Hematopoietic multipotent progenitor cell treated with erythropoietin and hydrocortisone succinate and interleukin-3 and kit ligand, for 15 days (in vitro differentiated cells): ENCODE results near the gene SPINK1.
"Not testable (repeated sequence)": the region's sequence is repeated elsewhere in the genome, so short reads cannot be mapped to it uniquely, and the experiment has no call there.

Experiments
- DNase-seq: peaks from one replicate; pipeline ENCODE4 v3.0.0-alpha.2; 2015; ENCODE audit warnings: low spot score

Gene SPINK1

DNA sequence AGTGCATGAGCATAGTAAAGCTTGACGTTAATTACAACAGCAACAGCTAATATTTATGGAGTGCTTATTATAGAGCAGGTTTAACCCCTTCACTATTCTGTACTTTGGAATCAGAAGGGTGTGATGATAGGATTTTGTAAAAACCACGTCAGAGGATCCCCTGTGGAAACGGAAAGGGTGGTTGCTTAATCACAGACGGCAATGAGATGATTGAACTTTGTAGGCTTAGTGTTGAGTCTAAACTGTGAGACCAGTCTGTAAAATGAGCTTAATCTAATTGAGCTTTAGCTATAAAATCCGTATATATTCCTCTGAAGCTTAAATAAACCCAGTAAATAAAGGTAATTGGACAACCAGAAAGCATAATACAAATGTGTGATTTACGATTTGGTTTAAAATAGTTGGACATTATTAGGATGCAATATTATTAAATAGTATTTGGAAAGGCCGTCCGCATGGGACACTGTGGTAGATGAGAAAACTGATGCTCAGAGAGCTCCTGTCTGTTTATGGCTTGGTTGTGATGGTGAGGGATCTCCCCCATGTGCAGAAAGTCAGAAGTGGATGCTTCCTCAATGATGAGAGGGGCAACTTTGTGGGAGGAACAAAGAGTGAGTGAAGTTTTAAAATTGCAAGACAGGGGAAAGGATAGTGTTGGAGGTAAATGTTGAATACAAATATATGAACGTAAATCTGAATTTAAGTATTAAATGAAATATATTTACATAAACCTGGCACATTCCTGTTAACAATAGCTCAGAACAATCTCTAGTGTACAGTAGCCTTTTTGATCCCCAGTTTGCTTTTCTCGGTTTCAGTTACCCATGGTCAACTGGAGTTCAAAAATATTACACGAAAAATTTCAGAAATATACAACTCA, 23.7 kb upstream of the SPINK1 start:
- no peak for DNase-seq

GRCh38 chr5:147854331-147854730, 22.9 kb upstream of the SPINK1 start:
- no peak for DNase-seq

DNA sequence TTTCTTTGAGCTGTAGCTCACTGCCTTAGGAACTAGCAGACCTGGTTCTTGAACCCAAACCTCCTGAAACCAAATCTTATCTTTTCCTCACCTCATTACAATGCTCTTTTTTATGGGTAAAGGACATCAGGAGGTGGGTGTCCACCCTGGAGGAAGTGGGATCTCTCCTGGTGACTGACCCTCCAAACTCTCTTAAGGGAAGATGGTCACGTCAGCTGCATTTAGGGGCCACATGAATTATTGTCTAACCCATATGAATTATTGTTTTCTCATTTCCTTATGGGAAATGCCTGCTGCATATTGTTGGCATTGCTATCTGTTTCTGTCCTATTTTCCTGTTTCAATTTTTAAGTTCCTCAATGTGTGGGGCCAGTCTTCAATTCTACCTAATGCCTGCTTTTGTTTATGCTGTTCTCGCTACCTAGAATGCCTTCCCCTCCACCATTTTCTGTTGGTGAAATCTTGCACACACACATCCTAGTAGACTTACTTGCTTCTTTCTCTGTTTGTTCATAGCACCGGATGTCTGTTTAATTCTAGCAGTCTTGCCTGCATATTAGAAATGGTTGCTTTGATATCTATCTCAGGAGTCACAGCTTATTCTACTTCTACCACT, 22.0 kb upstream of the SPINK1 start:
- DNase-seq: no peak

- DNase-seq: no peak
Measured at GRCh38 chr5:147852365-147852764, 20.9 kb upstream of the SPINK1 start.

DNA sequence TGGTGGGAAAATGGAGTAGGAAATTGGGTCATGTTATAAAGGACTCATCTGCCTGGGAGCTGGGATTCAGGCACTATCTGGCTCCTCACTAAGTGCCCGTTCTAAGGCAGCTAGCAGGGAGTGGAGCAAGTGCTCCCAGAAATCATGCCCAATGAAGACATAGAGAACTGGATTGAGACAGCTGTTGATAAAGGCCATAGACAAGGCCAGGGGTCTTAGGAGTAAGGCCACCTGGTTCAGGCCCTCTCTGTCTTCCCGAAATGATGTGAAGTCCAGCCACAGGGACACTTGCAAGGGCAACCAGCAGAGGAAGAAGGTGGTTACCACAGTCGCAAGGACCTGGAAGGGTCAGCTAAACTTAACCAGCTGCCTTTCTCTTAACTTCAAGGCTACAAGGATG, 20.1 kb upstream of the SPINK1 start:
- DNase-seq: no peak

DNA sequence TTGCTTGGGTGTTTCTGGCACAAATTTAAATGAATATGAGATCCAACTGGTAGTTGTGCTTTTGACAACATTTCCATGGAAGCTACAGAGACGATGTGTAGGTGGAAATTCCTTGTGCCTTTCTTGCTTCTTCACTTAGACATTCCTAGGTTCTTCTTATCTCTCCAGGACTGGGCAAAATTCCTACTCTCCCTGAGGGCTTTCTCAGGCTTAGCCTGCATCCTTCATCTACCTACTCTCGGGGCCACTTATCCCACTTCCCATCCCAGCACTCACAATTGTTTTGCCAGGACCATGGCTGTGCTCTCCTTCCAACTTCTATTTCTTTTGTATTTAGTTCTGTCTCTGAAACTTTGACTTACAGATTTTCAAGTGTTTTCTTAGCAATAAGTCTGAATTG, 17.8 kb upstream of the SPINK1 start:
- no peak for DNase-seq

DNA sequence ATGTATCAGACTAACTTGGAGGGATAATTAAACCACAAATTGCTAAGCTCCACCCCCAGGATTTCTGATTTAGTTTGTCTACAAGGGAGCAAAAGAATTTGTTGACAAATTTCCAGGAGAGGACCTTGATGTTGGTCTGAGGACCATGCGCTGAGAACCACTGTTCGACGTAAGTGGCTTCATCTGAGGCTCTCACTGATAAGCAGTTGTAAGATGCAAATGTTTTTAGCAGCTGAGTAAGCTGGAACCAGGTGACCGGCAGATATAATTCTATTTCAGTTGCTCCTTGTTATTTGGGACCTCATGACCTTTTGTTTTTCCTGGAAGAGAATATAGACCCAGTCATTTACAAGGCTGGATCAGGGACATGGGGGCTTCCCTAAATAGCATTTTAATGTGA, 14.1 kb upstream of the SPINK1 start:
- no peak for DNase-seq

- DNase-seq: no peak
Measured at GRCh38 chr5:147844846-147845245, 13.4 kb upstream of the SPINK1 start.

- no peak for DNase-seq
Measured at GRCh38 chr5:147842869-147843268, 11.4 kb upstream of the SPINK1 start.

GRCh38 chr5:147836439-147836838, 5.0 kb upstream of the SPINK1 start:
- DNase-seq: no peak

DNA sequence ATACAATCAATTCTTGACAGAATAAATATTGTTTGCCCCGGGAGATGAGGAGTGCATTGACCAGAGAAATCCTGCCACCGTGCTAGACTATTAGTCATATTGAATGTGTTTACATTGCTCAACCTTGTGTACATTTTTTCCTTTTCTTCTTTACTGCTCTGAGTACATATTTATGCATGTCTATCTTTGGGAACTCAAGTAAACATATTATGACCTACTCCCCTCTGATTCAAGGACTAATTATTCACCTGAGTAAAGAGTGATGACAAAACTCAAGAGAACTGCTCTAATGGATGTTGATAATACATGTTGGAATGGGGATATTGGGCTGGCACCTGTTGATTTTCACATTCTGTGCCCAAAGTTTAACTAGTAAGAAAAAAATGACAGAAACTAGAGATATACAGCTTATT, 3.9 kb upstream of the SPINK1 start:
- DNase-seq: no peak

GRCh38 chr5:147832541-147832940, 1.1 kb upstream of the SPINK1 start:
- no peak for DNase-seq

GRCh38 chr5:147830035-147830434, 1.4 kb downstream of the SPINK1 start:
- no peak for DNase-seq

GRCh38 chr5:147827017-147827416, 4.5 kb downstream of the SPINK1 start:
- not testable (repeated sequence) for DNase-seq

DNA sequence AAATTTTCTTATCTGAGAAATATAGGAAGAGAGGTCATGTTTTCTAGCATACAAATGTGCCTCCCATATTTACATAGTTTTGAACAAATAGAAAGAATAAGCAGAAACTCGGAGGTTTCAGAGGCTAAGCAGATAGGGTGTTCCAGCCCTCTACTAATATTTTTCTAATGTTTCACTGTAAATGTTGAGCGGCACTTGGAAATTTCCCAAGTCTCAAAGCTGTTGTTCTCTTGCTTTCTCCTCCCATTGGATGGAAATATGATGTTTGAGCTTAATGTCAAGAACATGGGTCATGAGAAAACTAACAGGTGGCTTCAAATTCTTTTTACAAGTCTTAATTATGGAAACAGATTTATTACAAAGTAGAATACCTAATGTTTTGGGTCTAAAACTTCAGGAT, 5.1 kb downstream of the SPINK1 start:
- DNase-seq: no peak

- peak; percentile 44 for DNase-seq
Measured at GRCh38 chr5:147822686-147823491, 8.6 kb downstream of the SPINK1 start.

DNA sequence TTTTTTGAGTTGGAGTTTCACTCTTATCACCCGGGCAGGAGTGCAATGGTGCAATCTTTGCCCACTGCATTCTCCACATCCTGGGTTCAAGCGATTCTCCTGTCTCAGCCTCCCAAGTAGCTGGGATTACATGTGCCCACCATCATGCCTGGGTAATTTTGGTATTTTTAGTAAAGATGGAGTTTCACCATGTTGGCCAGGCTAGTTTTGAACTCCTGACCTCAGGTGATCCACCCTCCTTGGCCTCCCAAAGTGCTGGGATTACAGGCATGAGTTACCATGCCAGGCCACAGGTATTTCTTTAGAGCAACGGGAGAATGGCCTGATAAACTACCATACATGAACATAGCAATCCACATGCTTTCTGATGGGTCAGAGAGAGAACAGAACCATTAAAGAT, 9.2 kb downstream of the SPINK1 start:
- DNase-seq: not testable (repeated sequence)

- no peak for DNase-seq
Measured at GRCh38 chr5:147821766-147822165, 9.7 kb downstream of the SPINK1 start.

GRCh38 chr5:147819261-147819770, 12.2 kb downstream of the SPINK1 start:
- no peak for DNase-seq

- DNase-seq: no peak
Measured at GRCh38 chr5:147818290-147818689, 13.2 kb downstream of the SPINK1 start.

DNA sequence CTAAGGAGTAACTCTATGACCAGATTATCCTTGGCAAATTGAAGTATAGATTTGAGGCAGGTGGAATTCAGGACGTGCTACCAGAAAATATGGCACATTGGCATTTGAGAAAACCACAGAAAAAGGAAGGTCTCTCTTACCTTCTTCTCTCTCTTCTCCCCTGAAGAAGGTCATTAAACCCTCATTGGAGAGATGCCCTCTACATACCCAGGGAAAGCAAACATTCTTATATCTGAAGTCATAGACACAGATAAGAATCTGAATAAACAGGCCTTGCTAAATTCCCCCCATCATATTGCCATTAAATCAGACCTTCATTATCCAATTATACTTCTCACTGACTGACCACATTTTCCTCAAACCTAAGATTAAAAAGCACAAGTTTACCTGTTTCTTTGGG, 17.8 kb downstream of the SPINK1 start:
- no peak for DNase-seq

DNA sequence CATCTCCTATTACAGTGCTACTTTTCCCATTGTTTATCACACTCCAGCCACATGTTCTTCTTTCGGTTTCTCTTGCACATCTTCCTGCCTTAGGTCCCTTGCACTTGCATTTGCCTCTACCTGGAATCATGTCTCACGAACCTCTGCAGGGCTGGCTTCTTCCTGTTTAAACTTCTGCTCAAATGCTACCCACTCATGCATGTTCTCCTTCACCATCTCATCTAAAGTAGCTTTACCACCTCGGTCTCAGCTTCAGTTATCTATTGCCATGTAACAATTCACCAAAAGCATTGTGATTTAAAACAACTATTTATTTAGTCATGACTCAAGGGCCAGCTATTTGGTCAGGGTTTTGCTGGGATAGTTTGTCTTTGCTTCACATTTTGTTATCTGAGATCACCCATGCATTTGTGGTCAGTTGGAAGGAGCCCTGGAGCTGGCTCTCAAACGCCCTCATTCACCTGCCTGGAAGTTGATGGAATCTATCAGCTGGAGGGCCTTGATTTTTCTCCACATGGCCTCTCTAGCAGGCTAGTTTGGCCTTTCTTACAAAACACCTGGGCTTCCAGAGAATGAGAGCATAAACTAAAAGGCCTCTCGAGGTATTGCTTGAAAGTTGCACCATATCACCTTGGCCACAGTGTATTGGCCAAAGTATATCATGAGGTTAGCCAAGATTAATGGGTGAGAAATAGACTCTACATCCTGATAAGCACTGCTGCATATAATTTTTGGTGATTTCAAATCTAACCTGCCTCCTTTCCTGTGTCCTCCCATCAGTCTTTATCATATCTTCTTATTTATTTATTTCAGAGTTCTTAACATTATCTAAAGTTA, 21.4 kb downstream of the SPINK1 start:
- DNase-seq: no peak
